ENCODE measurements around the gene CRYBA1. TPM values are rescaled to one million over a fixed set of nuclear protein-coding genes. Genes with fewer than 3 reads are reported as not detected.

The CRYBA1 gene
- total and polyA plus RNA-seq, 7 donors = not detected

DNA sequence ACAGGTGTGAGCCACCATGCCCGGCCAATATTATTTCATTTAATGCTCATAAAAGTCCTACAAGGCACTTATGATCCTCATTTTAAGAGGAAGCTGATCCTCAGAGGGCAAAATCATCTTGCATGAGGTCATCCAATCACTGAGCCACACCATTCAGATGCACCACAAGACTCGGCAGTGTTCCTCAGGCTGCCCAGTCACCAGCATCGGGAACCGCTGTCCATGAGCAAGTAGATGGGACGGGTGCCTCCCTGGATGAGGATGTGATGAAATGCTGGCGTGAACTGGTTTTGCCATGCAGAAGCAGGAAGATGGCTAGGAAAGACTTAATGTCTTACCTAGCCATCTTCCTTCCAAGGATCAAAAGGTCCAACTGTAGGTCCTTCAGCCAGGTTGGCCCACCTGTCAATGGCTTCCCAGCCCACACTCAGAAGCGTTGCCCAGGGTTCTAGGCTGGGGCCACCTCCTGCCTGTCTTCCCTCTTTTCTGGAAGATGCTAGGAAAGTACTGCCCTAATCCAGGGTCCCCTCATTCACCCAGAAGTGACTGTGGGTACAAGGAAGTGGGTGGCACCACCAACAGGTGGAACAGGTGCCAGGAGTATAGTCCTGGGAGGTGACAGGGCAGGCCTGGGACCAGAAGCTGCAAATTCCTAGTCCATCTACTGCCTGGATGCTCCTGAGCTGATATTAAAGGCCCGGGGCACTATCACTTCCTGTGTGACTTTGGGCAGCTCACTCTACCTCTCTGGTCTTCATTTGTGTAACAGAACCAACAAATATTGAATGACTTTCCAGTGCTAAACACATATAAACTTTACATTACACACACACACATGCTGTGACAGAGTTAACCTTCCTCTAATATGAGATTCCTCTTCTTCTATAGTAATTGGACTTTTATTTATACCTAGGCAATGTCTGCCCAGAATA lies 32.2 kb upstream of the CRYBA1 start:
- DNase-seq = no peak
- Histone ChIP-seq H3K27me3 (ENCODE audit: insufficient read depth in 3 of 3, low read length in 2 of 3) (no peaks in the 10 kb centered on the region), H3K4me1 (no peaks in the 10 kb centered on the region), H3K27ac (no peak overlapping the region), H3K9me3 (no peaks in the 10 kb centered on the region), H3K4me3 (no peak overlapping the region), H3K36me3 (ENCODE audit: insufficient read depth in 1 of 2, low read depth in 1 of 2) (no peaks in the 10 kb centered on the region)
- intact Hi-C loops (cut with DNase I) = no loop called here
- ATAC-seq = no peak
- TF ChIP-seq, protein P1, sequence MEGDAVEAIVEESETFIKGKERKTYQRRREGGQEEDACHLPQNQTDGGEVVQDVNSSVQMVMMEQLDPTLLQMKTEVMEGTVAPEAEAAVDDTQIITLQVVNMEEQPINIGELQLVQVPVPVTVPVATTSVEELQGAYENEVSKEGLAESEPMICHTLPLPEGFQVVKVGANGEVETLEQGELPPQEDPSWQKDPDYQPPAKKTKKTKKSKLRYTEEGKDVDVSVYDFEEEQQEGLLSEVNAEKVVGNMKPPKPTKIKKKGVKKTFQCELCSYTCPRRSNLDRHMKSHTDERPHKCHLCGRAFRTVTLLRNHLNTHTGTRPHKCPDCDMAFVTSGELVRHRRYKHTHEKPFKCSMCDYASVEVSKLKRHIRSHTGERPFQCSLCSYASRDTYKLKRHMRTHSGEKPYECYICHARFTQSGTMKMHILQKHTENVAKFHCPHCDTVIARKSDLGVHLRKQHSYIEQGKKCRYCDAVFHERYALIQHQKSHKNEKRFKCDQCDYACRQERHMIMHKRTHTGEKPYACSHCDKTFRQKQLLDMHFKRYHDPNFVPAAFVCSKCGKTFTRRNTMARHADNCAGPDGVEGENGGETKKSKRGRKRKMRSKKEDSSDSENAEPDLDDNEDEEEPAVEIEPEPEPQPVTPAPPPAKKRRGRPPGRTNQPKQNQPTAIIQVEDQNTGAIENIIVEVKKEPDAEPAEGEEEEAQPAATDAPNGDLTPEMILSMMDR (IDR thresholded peaks at IDR 0.05) = no peak
- 82 to 88% (median 84%) methylated on average over 8 of the region's 8 CpGs for WGBS, 3 donors

DNA sequence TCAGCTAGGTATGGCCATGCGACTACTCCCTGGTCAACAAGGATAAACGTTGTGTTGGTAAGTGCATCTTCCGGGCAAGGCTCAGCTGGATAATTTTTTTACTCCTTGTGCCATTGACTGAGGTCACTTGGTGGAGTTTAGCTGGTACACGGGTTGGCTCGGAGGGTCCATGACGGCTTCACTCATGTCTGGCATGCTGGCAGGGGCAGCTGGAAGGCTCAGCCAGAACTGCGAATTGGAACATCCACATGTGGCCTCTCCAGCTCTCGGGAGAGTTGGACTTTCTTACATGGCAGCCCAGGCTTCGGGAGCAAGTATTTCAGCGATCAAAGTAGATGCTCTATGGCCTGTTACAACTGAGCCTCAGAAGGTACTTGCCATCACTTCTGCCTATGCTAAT lies 31.5 kb upstream of the CRYBA1 start:
- H3K27me3 ChIP-seq (ENCODE audit: insufficient read depth in 3 of 3, low read length in 2 of 3) = no peaks in the 10 kb centered on the region
- no peak overlapping the region for H3K27ac ChIP-seq
- no peaks in the 10 kb centered on the region for H3K9me3 ChIP-seq
- WGBS, 3 donors = 44 to 51% (median 46%) methylated on average over 10 of the region's 10 CpGs
- no peaks in the 10 kb centered on the region for H3K36me3 ChIP-seq (ENCODE audit: insufficient read depth in 1 of 2, low read depth in 1 of 2)
- intact Hi-C loops (cut with DNase I) = no loop called here
- TF ChIP-seq, protein P1 (IDR thresholded peaks at IDR 0.05) = no peak
- no peaks in the 10 kb centered on the region for H3K4me1 ChIP-seq
- DNase-seq = no peak
- H3K4me3 ChIP-seq = no peak overlapping the region
- ATAC-seq = peak in 2 of 4 donors; percentile 14 to 51

DNA sequence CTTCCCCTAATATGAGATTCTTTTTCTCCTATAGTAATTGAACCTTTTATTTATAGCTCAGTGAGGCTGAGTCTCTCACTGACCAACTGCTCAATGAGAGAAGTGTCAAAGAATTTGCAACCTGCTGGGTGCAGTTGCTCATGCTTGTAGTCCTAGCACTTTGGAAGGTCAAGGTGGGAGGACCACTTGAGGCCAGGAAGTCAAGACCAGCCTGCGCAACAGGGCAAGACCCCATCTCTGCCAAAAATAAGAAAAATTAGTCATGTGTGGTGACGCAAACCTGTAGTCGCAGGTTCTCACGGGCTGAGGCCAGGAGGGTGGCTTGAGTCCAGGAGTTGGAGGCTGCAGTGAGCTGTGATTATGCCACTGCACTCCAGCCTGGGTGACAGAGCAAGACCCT lies 30.9 kb upstream of the CRYBA1 start:
- Histone ChIP-seq H3K27me3 (ENCODE audit: insufficient read depth in 3 of 3, low read length in 2 of 3) (no peaks in the 10 kb centered on the region), H3K27ac (no peak overlapping the region), H3K9me3 (no peaks in the 10 kb centered on the region), H3K4me1 (no peaks in the 10 kb centered on the region), H3K36me3 (ENCODE audit: insufficient read depth in 1 of 2, low read depth in 1 of 2) (no peaks in the 10 kb centered on the region), H3K4me3 (no peak overlapping the region)
- DNase-seq = no peak
- peak in 3 of 4 donors; percentile 31 to 54 (median 47) for ATAC-seq
- 69 to 76% (median 75%) methylated on average over 4 of the region's 4 CpGs for WGBS, 3 donors
- TF ChIP-seq, protein P1 (IDR thresholded peaks at IDR 0.05) = no peak
- intact Hi-C loops (cut with DNase I) = no loop called here

DNA sequence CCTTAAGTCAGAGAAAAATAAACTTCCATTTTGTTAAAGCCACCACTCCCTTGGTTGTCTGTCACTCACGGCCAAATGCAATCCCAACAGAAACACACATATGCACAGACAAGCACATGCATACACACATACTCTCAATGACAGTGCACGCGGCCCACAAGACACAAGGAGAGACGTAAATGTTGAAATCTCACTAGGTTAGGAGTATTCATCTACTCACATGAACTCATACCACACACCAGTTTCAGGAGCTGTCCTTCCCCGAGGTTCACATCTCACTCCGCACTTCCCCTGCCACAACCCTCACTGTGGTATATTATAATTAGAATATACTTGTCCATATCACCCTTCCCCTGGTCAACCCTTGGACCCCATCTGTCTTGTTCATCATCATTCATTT lies 30.5 kb upstream of the CRYBA1 start:
- ATAC-seq (no peak), DNase-seq (no peak)
- Histone ChIP-seq H3K9me3 (no peaks in the 10 kb centered on the region), H3K27me3 (ENCODE audit: insufficient read depth in 3 of 3, low read length in 2 of 3) (no peaks in the 10 kb centered on the region), H3K4me1 (no peaks in the 10 kb centered on the region), H3K27ac (no peak overlapping the region), H3K36me3 (ENCODE audit: insufficient read depth in 1 of 2, low read depth in 1 of 2) (no peaks in the 10 kb centered on the region), H3K4me3 (no peak overlapping the region)
- WGBS, 3 donors = 88% methylated on average over 6 of the region's 6 CpGs
- intact Hi-C loops (cut with DNase I) = no loop called here
- TF ChIP-seq, protein P1 (IDR thresholded peaks at IDR 0.05) = no peak
